Activated T-cell treated with anti-CD3 and anti-CD28 coated beads for 1 hour (primary cell): ENCODE data around the gene ETS1.

Experiments
- DNase-seq: peaks from one replicate; pipeline ENCODE4 v3.0.0-alpha.2; 2020; ENCODE audit warnings: low read depth

The ETS1 gene

DNA sequence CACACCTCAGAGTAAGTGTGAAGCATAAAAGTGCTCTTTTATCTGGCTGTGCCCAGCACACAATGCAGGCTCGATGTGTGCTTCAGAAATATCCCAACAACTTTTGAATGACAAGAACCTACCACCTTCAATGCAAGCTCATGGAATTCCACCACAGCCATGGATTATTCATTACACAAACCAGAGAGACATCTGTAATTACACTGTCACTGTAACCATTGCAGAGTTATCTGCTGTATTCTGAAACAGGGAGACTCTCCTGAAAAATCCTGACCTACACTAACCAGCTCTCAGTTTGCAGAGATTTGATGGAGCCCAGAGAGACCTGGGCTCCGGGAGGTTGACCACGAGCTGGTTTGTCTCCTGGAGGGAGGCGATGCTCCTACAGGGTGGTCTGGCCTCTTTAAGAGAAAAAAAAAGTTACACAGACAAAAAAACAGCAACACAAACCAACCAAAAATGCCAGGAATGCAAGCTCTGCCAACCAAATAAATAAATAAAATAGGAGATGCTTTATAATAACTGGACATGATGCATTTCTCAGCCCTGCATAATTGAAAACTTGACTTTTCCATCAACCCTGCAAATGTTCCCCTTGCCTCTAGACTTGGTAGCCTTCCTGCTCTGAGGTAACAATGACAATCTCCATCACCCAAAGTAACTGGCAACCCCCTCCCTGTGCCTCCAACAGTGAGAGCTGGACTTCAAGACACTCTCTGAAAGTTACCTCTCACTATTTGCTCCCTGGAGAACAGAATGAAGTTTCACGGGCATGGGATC is 69.7 kb downstream of the ETS1 start:
- no peak for DNase-seq

DNA sequence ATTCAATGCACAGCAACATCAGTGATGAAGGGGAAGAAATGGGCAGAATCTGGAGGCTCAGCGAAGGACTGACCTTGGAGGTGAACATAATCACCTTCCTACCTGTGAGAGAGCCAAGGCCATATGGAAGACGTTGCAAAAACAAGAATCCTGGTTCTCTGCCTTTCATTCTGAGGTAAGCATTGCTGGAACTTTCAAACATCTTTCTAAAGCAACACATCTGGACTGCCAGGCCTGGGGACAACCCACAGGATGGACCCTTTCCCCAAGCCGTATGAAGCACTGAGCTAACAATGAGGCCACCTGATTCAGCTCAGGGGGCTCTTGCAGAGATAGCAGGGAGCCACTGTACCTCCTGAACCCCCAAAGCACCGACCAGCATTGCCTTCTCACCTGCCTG is 70.5 kb downstream of the ETS1 start:
- no peak for DNase-seq

DNA sequence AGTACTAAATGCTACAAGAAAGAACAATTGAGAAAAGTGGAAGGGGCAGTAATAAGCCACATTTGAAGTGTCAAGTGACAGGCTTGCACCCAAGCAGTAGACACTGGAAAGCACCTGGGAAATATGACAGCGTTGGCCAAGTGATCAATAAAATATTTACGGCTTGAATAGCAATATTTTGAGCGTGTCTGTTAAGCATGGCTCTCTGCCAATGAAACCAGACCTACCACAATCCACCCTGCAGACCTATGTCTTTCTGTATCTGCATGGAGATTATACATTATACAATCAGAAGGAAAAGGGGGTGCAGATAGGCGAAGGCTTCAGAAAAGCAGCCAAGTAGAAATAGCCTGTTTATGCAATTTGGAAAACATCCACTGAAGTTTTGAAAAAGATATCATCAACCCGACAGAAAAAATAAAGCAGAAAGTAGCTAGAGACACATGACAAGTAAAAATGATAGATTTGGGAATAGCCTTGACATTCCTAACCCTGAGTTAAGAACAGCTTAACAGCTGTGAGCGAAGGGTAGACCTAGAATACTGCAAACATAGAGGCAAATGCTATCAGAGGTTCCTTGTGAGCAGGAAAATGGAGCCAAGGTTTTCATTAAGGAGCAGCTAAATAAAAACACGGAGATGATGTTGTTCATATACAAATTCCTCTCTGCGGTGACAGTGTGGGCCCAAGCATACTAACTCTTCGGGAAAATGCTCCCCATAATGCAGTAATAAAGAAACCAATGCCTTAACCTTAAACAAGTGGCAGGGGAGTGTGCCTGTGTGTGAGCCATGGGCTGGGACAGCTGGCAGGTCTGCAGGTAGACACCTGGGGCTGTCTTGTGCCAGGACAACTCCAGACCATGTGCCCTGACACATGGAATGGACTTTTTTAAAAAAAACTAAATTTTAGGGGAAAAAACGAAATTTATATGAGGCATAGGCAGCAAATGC is 71.3 kb downstream of the ETS1 start:
- no peak for DNase-seq

DNA sequence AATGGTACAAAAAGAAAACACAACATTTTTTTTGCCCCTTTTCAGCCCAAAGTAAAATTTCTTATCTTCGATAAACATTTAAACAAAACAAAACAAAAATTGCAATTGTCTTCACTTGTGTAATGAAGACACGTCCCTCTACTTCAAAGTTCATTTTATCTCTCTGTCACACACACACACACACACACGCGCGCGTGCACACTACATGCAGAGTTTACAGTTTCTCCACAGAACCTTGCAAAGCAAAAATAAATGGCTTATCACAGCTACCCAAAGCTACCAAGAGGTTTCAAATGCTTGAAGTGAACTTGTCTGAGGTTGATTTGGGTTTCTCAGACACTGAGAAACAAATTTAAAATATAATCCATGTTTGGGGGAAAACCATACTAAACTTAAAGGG is 72.3 kb downstream of the ETS1 start:
- no peak for DNase-seq

DNA sequence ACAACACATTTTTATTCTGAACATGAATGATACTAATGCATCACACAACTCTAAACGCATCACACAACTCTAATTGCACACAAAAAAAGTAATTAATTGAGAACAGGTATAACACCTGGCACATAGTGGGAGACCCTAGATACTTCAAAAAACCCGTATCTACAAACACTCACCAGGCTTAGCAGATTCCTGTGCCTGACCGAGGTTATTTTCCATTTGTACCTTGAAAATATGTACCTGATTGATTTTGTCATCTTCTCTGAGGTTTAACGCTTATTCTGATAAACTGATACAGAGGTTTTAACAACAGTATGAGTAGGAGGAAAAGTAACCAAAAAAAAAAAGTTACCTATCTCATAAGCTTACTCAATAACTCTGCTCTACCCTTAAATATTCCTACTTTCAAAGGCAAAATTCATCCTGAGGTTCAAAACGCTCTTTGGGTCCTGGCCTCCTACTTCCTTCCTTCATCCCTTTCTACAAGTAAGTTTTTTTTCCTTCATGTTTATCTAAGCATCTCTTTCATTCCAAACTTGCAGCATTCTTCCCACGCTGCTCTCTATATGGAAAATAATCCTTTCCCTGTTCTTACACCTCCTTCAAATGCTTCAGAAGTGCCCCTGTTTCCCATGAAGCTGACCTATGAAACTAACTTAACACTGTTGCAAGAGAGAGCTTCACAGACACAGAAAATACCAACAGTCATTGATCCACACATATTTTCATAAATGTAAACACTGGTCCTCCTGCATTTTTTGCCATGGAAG is 73.3 kb downstream of the ETS1 start:
- DNase-seq, result no peak

DNA sequence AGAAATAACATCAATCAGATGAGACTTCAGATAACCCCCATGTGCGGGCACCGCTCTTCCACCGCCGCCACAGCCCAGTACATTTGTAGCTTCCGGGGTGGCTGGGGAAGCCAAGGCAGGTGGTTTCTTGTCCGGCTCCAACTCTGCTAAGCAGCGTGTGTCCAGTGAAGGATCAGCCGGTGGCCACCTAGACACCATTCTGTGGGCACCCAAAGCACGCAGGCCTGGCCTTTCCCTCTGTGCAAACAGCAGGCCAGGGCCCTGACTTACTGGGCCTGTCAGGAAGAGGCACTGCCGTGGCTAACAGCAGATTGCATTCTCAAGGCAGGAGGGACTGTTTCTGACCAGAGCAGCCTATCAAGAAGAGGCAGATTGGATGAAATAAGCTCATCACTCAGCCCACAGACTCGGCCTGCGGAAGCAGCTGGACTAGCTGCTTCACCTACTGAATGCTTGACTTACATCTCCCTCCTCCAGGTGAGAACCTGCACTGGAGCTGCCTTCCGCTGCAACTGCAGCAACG is 74.8 kb downstream of the ETS1 start:
- DNase-seq, result no peak

DNA sequence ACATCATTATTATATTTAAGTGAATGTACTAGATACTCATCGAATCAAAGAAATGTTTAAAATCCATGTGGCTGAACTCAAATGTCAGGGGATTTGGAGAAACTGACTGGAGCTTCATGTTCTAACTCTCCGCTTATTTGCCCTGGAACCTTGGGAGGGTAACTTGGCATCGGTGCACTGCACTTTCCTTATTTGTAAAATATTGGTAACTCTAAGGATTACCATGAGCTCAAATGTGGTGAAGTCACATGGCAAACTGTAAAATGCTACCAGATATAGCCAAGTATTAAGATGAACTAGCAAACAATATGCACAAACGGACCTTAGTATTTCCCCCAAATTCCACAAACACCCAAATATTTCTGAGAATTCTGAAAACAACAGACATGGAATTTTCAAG is 75.6 kb downstream of the ETS1 start:
- DNase-seq, result no peak

DNA sequence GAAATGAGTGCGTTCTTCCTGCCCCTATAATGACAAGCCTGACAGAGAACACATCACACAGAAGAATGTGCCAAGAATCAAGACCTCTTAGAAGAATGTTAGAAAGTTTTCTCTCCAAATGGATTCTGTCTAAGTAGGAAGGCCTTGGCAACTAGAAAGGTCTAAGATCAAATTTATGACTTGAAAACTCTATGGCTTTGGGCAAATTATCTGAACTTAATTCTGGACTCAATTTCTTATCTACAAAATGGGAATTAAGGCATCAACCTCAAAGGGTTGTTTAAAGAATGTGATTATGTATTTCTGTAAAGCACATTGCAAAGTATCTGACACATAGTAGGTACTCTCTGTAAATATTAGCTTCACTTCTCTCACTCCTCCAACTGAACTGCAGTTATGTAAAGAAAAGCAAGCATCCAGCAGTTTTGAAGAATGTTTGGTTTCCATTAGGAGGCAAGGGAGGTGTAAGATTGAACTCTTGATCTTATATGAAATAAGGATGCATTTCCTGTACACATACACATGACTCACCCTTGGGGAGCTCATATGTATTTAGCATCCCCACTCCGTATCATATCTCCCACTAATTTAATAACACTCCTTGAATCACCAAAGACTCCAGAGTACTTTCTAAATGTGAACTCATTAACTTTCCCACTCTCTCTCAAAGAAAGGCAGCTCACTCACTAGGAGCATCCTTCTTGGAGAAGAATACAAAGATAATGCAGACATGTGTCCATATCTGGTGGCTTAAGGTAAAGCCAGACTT is 77.6 kb downstream of the ETS1 start:
- no peak for DNase-seq

DNA sequence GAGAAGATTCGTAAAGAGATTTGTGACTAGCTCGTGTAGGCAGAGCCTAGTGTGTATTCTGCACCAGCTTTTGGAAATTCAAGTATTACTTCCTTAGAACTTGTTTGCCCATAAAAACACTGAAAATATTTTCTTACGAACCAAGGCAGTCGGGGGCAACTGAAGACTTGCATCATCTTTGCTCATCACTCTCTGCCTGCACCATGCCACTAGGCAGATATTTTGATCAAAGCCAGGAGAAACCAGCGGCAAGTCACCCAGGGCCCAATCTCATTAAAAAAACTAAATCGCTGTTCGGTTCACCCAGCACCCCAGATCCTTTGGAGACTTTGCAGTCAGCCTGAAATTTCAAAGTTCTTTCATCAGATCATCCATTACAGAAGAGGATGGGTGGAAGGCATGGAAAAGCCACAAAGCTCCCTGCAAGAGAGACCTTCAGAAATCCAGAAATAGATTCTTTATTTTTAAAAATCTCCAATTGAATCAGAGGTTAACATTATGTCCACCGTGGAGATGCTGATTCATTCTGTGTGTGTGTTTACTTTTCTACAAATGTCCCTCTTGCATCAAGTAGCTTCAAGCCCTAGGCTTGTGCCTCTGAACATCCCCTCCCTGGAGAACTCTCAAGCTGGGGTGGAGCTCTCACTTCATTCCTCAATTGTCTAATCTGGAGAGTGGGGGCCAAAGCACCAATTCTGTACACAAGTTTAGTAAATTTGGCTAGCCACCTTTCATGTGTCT is 78.4 kb downstream of the ETS1 start:
- no peak for DNase-seq

DNA sequence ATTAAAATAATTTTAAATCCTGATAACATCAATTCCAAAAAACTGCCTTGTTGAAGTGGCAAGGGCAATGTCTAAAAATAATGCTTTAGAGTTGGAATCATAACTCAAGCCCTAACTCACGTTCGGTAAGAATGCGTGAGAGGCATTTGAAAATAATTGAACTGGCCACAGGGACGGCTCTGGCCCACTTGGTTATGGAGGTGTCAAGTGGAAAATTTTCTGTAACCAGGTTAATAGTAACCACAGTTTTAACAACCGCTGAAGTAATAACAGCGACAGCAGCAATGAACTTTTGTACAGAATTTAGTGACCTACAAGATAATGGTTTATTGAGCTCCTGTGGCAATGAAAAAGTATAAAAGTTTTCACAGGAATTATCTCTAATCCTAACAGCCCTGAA is 79.4 kb downstream of the ETS1 start:
- DNase-seq, result no peak

DNA sequence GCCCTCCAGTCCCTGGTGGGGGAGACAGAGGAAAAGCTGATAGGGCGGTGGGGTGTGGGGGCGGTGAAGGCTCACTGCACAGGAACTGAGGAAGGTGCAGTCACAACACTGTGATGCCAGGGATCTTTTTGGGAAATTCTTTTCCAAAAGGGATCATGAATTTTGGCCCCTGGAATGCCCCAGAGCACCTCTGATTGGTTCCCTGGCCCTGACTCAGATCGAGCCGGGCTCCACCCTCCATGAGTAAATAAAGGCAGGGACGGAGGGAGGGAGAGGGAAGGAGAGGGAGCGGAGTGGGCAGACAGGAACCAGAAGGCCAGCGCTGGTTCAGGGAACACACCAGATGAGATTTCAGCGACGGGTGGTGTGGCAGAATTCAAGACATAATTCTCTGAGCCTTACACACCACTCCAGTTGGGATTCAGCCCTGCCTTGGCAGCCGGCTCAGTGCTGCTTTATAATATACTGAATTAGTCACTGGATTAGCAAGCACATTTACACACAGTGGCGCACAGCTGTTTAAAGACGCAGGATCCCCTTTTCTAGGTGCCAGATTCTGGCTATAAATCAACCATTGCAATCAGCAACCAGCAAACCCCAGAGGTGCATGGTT is 80.3 kb downstream of the ETS1 start:
- no peak for DNase-seq

DNA sequence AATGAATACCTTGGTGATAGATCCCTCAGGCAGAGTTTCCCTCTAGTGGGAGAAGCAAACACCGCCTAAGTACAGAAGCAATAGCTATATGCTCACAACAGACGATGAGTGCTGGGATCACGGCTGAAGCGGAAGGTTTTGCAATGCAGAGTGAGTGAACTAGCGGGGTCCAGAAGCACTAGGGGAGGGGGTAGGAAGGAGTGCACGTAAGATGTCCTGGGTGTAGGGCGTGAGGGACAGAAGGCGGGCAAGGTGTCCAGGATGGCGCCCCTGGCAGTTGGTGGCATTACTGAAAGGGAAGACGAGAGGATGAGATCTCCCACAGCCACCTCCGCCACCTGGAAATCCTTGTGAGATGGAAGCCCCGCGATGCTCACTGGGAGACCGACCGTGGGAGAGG is 81.0 kb downstream of the ETS1 start:
- DNase-seq, result no peak

DNA sequence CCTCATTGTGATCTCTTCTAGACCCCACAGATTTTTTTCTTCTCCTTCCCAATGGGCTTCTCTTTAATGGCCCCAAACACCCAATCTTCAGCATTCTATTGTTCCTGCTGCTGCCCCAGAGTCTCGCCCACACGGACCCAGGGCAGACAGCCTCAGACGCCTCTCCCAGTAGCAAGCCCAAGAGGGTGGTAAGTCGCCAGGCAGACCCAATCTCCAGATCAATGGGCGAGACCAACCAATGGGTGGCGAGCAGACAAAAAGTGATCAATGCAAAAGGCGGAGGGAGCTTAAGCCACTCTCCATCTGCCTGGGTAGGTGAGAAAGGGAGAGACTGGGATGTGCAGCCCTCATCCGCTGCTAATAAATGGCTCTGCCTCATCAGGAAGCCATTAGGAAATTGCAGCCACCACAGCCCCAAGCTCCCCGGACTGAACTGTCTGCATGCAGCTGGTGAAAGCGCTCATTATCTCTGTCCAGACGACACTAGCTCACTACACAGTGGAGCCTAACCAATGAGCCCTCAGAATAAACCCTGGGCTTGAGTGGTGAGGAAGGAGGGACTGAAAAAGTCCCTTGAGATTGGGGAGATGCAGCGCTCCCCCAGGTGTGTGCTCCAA is 81.8 kb downstream of the ETS1 start:
- no peak for DNase-seq

DNA sequence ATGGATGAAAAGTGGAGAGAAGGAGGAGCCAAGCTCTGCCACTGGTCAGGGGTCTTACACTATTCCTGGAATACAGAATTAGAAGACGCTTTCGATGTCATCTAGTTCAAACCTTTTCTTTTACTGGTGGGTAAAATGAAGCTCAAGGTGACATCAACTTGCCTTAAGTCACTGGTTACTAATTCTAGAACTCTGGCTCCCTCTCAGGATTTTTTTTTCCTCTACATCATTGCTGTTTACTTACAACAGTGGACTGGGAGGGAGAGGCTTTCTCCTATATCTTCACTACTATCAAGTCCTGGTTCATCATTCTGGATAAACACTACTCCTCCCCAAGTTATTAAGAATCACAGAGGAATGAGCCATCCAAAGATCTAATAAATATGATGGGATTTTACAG is 82.9 kb downstream of the ETS1 start:
- no peak for DNase-seq

DNA sequence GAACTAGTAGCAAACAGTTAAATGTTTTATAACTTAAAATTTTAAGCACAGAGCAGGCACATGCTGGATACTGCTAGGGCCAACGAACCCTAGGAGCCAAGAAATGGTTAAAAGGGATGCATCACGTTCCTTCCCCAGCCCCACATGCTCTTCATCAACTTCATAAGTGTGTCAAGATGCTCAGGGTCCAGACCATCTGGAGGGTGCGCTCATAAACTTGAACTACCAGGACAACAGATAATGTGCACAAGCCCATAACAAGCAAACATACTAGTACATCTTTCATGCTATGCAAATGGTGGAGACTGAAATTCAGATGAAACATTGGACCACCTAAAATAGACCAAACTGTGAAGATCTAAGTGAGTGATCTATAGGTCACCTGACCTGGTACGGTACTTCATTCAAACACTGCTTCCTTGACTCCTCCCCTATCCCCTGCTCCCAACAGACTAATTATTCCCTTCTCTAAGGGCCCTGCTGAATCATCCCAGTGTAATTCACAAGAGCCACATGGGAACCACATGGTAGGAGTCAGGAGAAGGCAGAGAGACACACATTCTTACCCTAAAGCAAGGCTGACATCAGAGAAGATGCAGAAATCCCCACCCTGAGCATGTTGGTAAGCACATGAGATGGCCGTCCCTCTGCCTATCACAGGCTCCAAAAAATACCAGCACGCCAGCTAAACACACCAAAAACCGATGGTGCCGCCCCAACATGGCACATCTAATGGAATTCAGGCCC is 83.9 kb downstream of the ETS1 start:
- no peak for DNase-seq

DNA sequence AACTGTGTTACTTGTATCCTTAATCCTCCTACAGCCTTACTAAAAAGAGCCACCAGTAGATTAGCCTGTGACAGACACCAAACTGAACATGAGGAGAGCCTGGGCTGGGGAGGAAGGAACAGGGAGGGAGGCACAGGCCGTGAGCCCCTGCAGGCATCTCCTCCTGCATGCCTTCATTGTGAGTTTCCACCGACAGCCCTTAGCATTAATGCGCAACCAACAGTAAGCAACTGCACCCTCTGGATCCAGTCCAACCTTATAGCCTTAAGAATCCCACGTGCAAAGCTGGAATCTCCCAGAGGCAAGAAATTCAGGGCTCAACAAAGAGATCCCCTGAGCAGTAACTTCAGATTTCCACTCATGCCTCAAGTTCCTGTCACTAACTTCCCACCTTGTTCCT is 84.6 kb downstream of the ETS1 start:
- no peak for DNase-seq

DNA sequence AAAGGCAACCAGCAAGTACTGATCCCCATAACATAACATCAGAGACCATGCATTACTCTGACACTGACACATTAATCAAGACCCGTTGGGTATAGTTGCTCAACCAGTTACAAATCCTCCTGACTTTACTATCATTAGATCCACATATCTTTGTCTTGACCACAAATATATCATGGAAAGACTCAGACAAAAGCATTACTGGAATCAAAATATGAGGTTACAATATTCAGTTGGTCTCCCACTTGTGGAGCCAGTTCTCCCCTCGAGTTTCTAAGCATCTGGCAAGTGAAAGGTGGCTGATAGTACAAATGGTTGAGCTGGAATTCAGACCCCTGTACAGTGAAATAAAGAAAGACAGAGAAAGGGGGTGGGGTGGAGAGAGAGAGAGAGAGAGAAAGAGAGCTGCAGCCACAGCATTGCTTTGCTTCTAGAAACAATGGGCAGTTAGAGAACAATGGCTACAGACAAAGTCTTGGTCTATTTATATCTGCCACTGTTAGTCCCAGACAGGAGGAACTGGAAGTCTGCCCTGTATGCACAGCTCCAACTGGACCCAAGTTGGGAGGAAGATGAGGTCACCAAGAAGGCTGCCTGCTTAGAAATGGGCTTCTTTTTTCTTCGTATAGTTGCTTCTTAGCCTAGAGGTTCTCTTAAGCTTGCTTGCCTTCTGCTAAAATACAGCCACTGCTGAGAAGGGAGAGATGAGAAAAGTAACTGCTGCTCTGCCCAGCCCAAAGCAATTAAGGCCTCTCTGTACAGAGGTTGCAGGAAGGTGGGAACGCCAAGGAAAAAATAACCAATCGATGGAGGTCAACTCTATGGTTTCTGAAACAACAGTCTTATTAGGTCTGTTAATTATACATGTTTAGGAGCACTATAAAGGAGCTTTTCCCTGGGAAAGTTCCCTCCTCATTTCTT is 85.5 kb downstream of the ETS1 start:
- DNase-seq, result no peak

DNA sequence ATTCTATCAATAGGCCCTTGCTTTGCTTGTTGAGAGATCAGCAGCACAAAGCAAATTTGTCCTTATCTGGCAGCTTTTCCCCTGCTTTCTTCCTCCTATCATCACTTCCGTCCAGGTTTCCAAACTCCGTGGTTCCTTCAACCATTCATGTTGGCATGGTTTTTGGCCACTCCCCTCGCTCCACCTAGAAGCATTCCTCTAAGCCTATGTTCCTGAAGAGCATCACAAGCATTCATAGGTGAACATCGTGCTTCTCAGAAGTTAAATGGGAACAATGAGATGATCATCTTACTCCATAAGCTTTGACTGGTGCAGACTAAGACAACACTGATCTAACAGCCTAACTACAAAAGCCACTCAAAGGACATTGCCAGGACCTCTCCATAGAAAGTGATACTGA is 86.3 kb downstream of the ETS1 start:
- no peak for DNase-seq
